Measurements from ENCODE around the gene TRIM67.

The TRIM67 gene

GRCh38 chr1:231161667-231162296, at the start of gene TRIM67:
Gene TRIM67 (plus strand): TSS chr1:231162058. CDS start chr1:231162970, 912 bp downstream.
- TF ChIP-seq CTCF (IDR thresholded peaks at IDR 0.05; ENCODE audit: low read depth, low read length, missing control alignments), result no peak
- H3K4me3 ChIP-seq (ENCODE audit: low read depth, low read length), result no peak within 1 kb of the TSS
- DNase-seq (ENCODE audit: low read depth), result no peak

GRCh38 chr1:231116738-231117137, 45.1 kb upstream of the TRIM67 start:
- no peak overlapping the region for H3K4me3 ChIP-seq (ENCODE audit: low read depth, low read length)
- DNase-seq (ENCODE audit: low read depth), result no peak
- TF ChIP-seq CTCF (IDR thresholded peaks at IDR 0.05; ENCODE audit: low read depth, low read length, missing control alignments), result no peak

- H3K4me3 ChIP-seq (ENCODE audit: low read depth, low read length), result no peak overlapping the region
- no peak for DNase-seq (ENCODE audit: low read depth)
- TF ChIP-seq CTCF (IDR thresholded peaks at IDR 0.05; ENCODE audit: low read depth, low read length, missing control alignments), result no peak
Measured at GRCh38 chr1:231118704-231119453, 43.0 kb upstream of the TRIM67 start.

GRCh38 chr1:231121533-231121932, 40.3 kb upstream of the TRIM67 start:
- TF ChIP-seq CTCF (IDR thresholded peaks at IDR 0.05; ENCODE audit: low read depth, low read length, missing control alignments), result no peak

GRCh38 chr1:231122143-231122542, 39.7 kb upstream of the TRIM67 start:
- no peak overlapping the region for H3K4me3 ChIP-seq (ENCODE audit: low read depth, low read length)
- DNase-seq (ENCODE audit: low read depth), result no peak
- no peak for TF ChIP-seq CTCF (IDR thresholded peaks at IDR 0.05; ENCODE audit: low read depth, low read length, missing control alignments)

More at GRCh38 chr1:231121533-231121932, 40.3 kb upstream of the TRIM67 start:
- no peak overlapping the region for H3K4me3 ChIP-seq (ENCODE audit: low read depth, low read length)
- no peak for DNase-seq (ENCODE audit: low read depth)

GRCh38 chr1:231124746-231125145, 37.1 kb upstream of the TRIM67 start:
- H3K4me3 ChIP-seq (ENCODE audit: low read depth, low read length), result no peak overlapping the region
- no peak for TF ChIP-seq CTCF (IDR thresholded peaks at IDR 0.05; ENCODE audit: low read depth, low read length, missing control alignments)
- DNase-seq (ENCODE audit: low read depth), result no peak
